HepG2 (cell line): ENCODE measurements around the gene SUSD3. TPM values are rescaled to one million over a fixed set of nuclear protein-coding genes. Genes with fewer than 3 reads are reported as not detected.

Experiments used
- BHLHE40 ChIP-seq: IDR thresholded peaks from 2 replicates; pipeline ENCODE4 v1.6.1; 2011; ENCODE audit warnings: low read length, improper control_type of control experiment
- BRF2 ChIP-seq: sonication (generic); formaldehyde crosslinking; IDR thresholded peaks from 2 replicates; pipeline ENCODE4 v1.8.1; 2022; ENCODE audit warnings: mild to moderate bottlenecking, missing genetic modification reagents
- DDIT3 ChIP-seq: sonication (generic); formaldehyde crosslinking; IDR thresholded peaks from 2 replicates; pipeline ENCODE4 v1.4.0; 2020; ENCODE audit warnings: mild to moderate bottlenecking, missing genetic modification reagents
- ISL2 ChIP-seq: sonication (generic); formaldehyde crosslinking; IDR thresholded peaks from 2 replicates; pipeline ENCODE4 v1.5.0; 2020; ENCODE audit warnings: missing genetic modification reagents
- KDM6A ChIP-seq: IDR thresholded peaks from 2 replicates; pipeline ENCODE4 v1.6.1; 2016; ENCODE audit warnings: low read depth
- KLF12 ChIP-seq: sonication (generic); formaldehyde crosslinking; IDR thresholded peaks from 2 replicates; pipeline ENCODE4 v1.4.0; 2020; ENCODE audit warnings: missing genetic modification reagents, borderline replicate concordance
- MIXL1 ChIP-seq: IDR thresholded peaks from 2 replicates; pipeline ENCODE4 v1.6.1; 2016
- SRF ChIP-seq: IDR thresholded peaks from 2 replicates; pipeline ENCODE4 v1.6.1; 2011; ENCODE audit warnings: mild to moderate bottlenecking, low read depth, low read length, moderate library complexity
- ZBTB26 ChIP-seq: IDR thresholded peaks from 2 replicates; pipeline ENCODE4 v1.6.1; 2016; ENCODE audit warnings: missing compliant biosample characterization, missing genetic modification reagents, borderline replicate concordance
- ZBTB4 ChIP-seq: sonication (generic); formaldehyde crosslinking; IDR thresholded peaks from 2 replicates; pipeline ENCODE4 v1.4.0; 2020; ENCODE audit warnings: missing genetic modification reagents, mild to moderate bottlenecking, borderline replicate concordance
- ZKSCAN1 ChIP-seq: fragments of 150-350 bp; IDR thresholded peaks from 2 replicates; pipeline ENCODE4 v1.6.1; 2014; ENCODE audit warnings: low read length
- ZNF34 ChIP-seq: sonication (generic); formaldehyde crosslinking; IDR thresholded peaks from 2 replicates; pipeline ENCODE4 v1.4.0; 2020; ENCODE audit warnings: mild to moderate bottlenecking, missing genetic modification reagents, borderline replicate concordance
- ZNF557 ChIP-seq: sonication (generic); formaldehyde crosslinking; IDR thresholded peaks from 2 replicates; pipeline ENCODE4 v1.4.0; 2020; ENCODE audit warnings: missing genetic modification reagents
- ZNF597 ChIP-seq: sonication (generic); formaldehyde crosslinking; IDR thresholded peaks from 2 replicates; pipeline ENCODE4 v1.5.0; 2020; ENCODE audit warnings: missing genetic modification reagents
- ZNF703 ChIP-seq: sonication (generic); formaldehyde crosslinking; IDR thresholded peaks from 2 replicates; pipeline ENCODE4 v1.5.1; 2020; ENCODE audit warnings: missing genetic modification reagents, mild to moderate bottlenecking, moderate library complexity, borderline replicate concordance
- ZNF749 ChIP-seq: sonication (generic); formaldehyde crosslinking; IDR thresholded peaks from 2 replicates; pipeline ENCODE4 v1.8.0; 2022; ENCODE audit warnings: mild to moderate bottlenecking, missing genetic modification reagents, moderate library complexity, borderline replicate concordance
- ZNF777 ChIP-seq: sonication (generic); formaldehyde crosslinking; IDR thresholded peaks from 2 replicates; pipeline ENCODE4 v1.4.0; 2020; ENCODE audit warnings: missing genetic modification reagents
- ZNF839 ChIP-seq: sonication (generic); formaldehyde crosslinking; IDR thresholded peaks from 2 replicates; pipeline ENCODE4 v1.4.0; 2020; ENCODE audit warnings: missing genetic modification reagents, mild to moderate bottlenecking, borderline replicate concordance
- polyA plus RNA-seq, 8 experiments: library from polyadenylated mRNA; depleted of rRNA in 3 of 8; stranded (reverse) in 7 of 8; unstranded in 1 of 8; fragments of >200 nt; fragmentation: Illumina TruSeq in 4 of 8; extraction: Trizol in 4 of 8; gene quantifications; 2 replicates each; pipeline versions ENCODE4 v1.2.1 to v1.2.3, GENCODE V29; 2011 to 2016; ENCODE audit warnings: low read depth in 4 of 8, missing spikeins in 1 of 8, mixed read lengths in 1 of 8; ENCODE audit not compliant: insufficient read depth in 1 of 8
- total RNA-seq, 5 experiments: library from RNA; depleted of rRNA; stranded (reverse); fragments of >200 nt; fragmentation: Illumina TruSeq; extraction: Trizol; gene quantifications; 2 replicates each; pipeline ENCODE4 v1.2.3, GENCODE V29; 2016; ENCODE audit warnings: low read depth in 1 of 5
- TF ChIP-seq, protein P1 (sequence below): sonication (generic); formaldehyde crosslinking; IDR thresholded peaks from 2 replicates; pipeline ENCODE4 v1.5.1; 2020; ENCODE audit warnings: missing genetic modification reagents, mild to moderate bottlenecking, borderline replicate concordance

SUSD3 gene
- total and polyA plus RNA-seq, 2 of the 13 experiments (the other 11 are each of a cell fraction or from before 2014, with no cell fraction given) = 7.0 to 9.1 TPM

- TF ChIP-seq MIXL1 (CRISPR knock-in tag) = 0 out of 2 replicates have a peak, but pooled peaks have one; percentile 19
- peak; percentile 27; the same call in 1 of the 2 replicates for TF ChIP-seq ISL2 (CRISPR knock-in tag)
- TF ChIP-seq BRF2 (CRISPR knock-in tag) = no peak
- TF ChIP-seq ZNF597 (CRISPR knock-in tag) = no peak
- TF ChIP-seq ZBTB4 = no peak
- TF ChIP-seq ZNF703 (CRISPR knock-in tag) = no peak
- TF ChIP-seq BHLHE40 = 0 out of 2 replicates have a peak, but pooled peaks have one; percentile 25
- TF ChIP-seq SRF = no peak
- TF ChIP-seq KLF12 (CRISPR knock-in tag) = no peak
- no peak for TF ChIP-seq ZNF749
- no peak for TF ChIP-seq ZNF777 (CRISPR knock-in tag)
- no peak for TF ChIP-seq ZNF557 (CRISPR knock-in tag)
- TF ChIP-seq ZKSCAN1 = no peak
- TF ChIP-seq, protein P1, sequence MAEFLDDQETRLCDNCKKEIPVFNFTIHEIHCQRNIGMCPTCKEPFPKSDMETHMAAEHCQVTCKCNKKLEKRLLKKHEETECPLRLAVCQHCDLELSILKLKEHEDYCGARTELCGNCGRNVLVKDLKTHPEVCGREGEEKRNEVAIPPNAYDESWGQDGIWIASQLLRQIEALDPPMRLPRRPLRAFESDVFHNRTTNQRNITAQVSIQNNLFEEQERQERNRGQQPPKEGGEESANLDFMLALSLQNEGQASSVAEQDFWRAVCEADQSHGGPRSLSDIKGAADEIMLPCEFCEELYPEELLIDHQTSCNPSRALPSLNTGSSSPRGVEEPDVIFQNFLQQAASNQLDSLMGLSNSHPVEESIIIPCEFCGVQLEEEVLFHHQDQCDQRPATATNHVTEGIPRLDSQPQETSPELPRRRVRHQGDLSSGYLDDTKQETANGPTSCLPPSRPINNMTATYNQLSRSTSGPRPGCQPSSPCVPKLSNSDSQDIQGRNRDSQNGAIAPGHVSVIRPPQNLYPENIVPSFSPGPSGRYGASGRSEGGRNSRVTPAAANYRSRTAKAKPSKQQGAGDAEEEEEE = no peak
- 0 out of 2 replicates have a peak, but pooled peaks have one; percentile 41 for TF ChIP-seq ZBTB26 (CRISPR knock-in tag)
- no peak for TF ChIP-seq DDIT3 (CRISPR knock-in tag)
- TF ChIP-seq ZNF34 (CRISPR knock-in tag) = no peak
- 0 out of 2 replicates have a peak, but pooled peaks have one; percentile 48 for TF ChIP-seq KDM6A
- TF ChIP-seq ZNF839 = no peak
Observed at GRCh38 chr9:93061791-93062763, 3.6 kb downstream of the SUSD3 start (continued).
